SJSA1 (cell line): ENCODE measurements around the gene CD3D. TPM values are rescaled to one million over a fixed set of nuclear protein-coding genes. Genes with fewer than 3 reads are reported as not detected.
"Not testable (repeated sequence)": the region's sequence is repeated elsewhere in the genome, so short reads cannot be mapped to it uniquely, and the experiment has no call there.

Experiments used
- DNase-seq, 2 experiments: peaks; one replicate each; pipeline ENCODE4 v3.0.0-alpha.2; 2015 to 2020; ENCODE audit warnings: low spot score in 2 of 2, low read depth in 1 of 2
- H3K27ac ChIP-seq: fragments of 250-450 bp; sonication (Bioruptor Pico); 2 replicates; pipeline ENCODE4 v1.5.1; 2020; ENCODE audit warnings: mild to moderate bottlenecking, moderate library complexity
- H3K27me3 ChIP-seq: fragments of 250-450 bp; sonication (Bioruptor Pico); replicated peaks from 2 replicates; pipeline ENCODE4 v1.5.1; 2020; ENCODE audit warnings: mild to moderate bottlenecking, moderate library complexity
- H3K36me3 ChIP-seq: fragments of 250-450 bp; sonication (Bioruptor Pico); 2 replicates; pipeline ENCODE4 v1.5.1; 2020; ENCODE audit warnings: mild to moderate bottlenecking
- H3K4me1 ChIP-seq: fragments of 250-450 bp; sonication (Bioruptor Pico); replicated peaks from 2 replicates; pipeline ENCODE4 v1.6.1; 2021; ENCODE audit warnings: mild to moderate bottlenecking
- H3K4me3 ChIP-seq: fragments of 250-450 bp; sonication (Bioruptor Pico); 2 replicates; pipeline ENCODE4 v1.5.1; 2020; ENCODE audit warnings: mild to moderate bottlenecking
- H3K9me3 ChIP-seq: fragments of 250-450 bp; sonication (Bioruptor Pico); replicated peaks from 2 replicates; pipeline ENCODE4 v1.5.1; 2020; ENCODE audit warnings: mild to moderate bottlenecking
- total RNA-seq: library from RNA; depleted of rRNA; stranded (reverse); fragments of >200 nt; shearing (Covaris generic); gene quantifications from 2 replicates; pipeline ENCODE4 v1.2.3, GENCODE V29; 2014

The CD3D gene
- total RNA-seq, 1 experiment from 2014 or later, result not detected

DNA sequence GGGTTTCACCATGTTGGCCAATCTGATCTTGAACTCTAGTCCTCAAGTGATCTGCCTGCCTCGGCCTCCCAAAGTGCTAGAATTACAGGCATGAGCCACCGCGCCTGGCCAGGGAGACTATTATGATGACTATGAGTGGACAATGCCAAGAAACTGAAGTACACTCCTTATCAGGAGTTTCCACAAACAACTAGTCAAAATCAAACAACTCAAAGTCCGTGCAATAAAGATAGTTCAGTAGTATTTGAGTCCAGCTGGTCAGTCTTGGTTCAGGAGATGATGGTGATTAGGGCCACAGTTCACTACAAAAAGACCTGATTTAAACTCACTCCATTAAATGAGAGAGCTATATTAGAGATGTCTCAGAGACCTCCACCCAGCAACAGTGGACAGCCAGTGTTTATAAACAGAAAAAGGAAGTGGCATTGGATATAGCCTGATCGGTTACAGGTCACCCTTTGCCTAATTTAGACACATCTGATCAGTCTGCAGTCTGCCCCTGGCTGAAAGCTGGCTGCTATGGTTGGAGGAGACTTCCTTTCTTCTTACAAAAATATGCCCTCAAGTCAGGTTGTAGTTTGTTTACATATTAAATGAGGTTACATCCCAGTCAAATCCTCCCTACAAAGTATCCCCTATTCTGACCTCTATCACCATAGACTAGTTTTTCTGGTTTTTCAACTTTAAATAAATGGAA is 21.0 kb downstream of the CD3D start:
- H3K4me3 ChIP-seq, result no peak overlapping the region
- no peaks in the 10 kb centered on the region for H3K4me1 ChIP-seq
- no peaks in the 10 kb centered on the region for H3K27me3 ChIP-seq
- H3K36me3 ChIP-seq, result no peaks in the 10 kb centered on the region
- H3K9me3 ChIP-seq, result no peaks in the 10 kb centered on the region
- DNase-seq, result no peak
- no peak overlapping the region for H3K27ac ChIP-seq

DNA sequence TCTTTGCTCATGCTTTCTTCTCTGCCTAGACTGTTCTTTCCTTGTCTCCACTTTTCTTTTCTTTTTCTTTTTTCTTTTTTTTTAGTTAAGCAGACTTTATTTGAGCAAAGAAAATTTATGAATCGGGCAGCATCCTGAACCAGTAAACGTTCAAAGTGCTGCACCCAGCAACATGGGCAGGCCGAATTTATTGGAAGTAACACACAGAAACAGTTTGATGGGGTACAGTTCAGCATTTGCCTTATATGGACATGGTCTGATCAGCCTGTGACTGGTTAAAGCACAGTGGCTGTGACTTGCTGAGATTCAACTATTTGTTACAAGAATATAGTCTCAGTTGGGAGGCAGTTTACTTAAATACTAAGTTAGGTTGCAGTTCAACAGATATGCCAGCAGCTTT is 22.0 kb downstream of the CD3D start:
- no peaks in the 10 kb centered on the region for H3K36me3 ChIP-seq
- H3K27ac ChIP-seq, result no peak overlapping the region
- no peaks in the 10 kb centered on the region for H3K4me1 ChIP-seq
- H3K9me3 ChIP-seq, result no peaks in the 10 kb centered on the region
- no peaks in the 10 kb centered on the region for H3K27me3 ChIP-seq
- H3K4me3 ChIP-seq, result no peak overlapping the region
- no peak for DNase-seq

DNA sequence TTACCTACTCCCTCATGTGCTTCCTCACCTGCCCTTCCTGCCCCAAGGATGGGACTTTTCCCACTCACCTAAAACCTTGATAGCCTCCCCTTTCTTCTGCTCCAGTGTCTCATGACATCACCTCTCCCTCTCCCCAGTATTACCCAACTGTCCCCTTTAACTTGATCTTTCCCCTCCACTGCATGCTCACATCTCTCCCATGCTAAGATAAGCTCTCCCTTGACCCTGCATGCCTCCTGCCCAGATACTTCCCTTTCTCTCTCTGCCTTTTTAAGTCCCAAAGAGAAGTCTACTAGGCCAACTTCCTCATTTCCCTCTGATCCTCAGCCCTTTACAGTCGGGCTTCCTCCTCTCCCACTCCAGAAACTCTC is 23.2 kb downstream of the CD3D start:
- Histone ChIP-seq H3K4me3 (no peak overlapping the region), H3K4me1 (no peaks in the 10 kb centered on the region), H3K36me3 (no peaks in the 10 kb centered on the region), H3K27me3 (no peaks in the 10 kb centered on the region), H3K9me3 (no peaks in the 10 kb centered on the region), H3K27ac (no peak overlapping the region)
- DNase-seq, result no peak

DNA sequence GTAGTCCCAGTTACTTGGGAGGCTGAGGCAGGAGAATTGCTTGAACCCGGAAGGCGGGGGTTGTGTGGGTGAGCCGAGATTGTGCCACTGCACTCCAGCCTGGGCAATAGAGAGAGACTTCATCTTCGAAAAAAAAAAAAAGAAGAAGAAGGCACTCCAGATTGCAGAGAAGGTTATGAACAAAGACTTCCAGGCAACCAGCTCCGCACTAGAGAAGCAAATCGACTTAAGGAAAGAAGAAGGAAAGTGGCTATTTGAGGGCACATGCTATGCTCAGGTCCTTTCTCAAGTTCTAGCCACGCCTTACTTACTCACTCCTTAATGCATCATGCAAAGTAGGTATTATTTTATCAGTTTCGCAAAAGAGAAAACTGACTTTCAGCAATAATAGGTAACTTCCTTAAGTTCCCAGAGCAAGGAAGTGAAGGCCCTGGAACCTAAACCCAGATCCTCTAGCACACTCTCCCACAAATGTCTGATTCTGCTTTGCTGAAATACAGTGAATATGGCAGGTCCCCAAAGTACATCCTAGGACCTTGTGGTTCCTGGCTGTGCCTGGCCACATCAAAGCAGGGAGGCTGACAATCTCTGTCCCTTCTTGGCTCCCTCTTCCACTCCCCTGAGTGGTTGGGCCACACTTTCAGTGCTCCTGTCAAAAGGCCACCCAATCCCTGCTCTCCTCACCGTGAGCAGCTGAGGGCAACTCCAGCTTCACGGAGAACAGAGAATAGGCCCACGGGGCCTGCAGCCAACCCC is 23.7 kb downstream of the CD3D start:
- no peaks in the 10 kb centered on the region for H3K9me3 ChIP-seq
- no peak overlapping the region for H3K4me3 ChIP-seq
- no peak for DNase-seq
- no peaks in the 10 kb centered on the region for H3K27me3 ChIP-seq
- no peak overlapping the region for H3K27ac ChIP-seq
- H3K36me3 ChIP-seq, result no peaks in the 10 kb centered on the region
- H3K4me1 ChIP-seq, result no peaks in the 10 kb centered on the region

DNA sequence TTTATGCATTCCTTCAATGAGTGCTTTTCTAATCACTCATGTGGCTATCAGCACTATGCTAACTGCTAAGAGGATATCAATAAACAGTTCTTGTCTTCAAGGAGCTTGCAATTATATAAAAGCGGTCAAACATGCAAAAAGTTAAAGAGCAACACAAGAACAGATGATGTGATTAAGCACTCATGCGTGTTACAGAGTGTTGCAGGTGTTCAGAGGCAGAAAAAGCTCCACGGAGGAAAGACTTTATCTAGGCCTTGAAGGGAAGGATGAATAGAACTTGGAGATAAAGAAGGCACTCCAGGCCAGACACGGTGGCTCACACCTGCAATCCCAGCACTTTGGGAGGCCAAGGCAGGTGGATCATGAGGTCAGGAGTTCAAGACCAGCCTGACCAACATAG is 24.4 kb downstream of the CD3D start:
- Histone ChIP-seq H3K27ac (no peak overlapping the region), H3K36me3 (no peaks in the 10 kb centered on the region), H3K4me3 (no peak overlapping the region), H3K9me3 (no peaks in the 10 kb centered on the region), H3K27me3 (no peaks in the 10 kb centered on the region), H3K4me1 (no peaks in the 10 kb centered on the region)
- DNase-seq, result no peak

DNA sequence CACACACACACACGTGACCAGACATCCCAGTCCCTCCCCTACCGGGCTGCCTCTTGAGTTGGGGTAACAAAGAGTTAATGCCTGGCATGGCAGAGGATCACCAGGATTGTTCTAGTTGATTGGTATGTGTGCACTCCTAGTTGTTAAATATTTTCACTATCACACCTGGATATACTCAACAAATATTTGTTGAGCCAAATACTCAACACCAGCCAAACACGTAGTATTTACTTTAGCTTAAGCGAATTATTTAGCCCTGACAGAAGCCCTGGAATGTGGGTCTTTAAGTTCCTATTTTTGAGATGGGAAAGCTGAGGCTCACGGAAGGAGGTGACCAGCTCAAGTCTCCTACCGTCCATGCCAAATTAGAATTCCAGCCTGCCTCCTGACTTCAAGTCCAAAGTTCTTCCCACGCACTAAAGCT is 27.5 kb downstream of the CD3D start:
- no peak for DNase-seq
- Histone ChIP-seq H3K27ac (no peak overlapping the region), H3K9me3 (no peaks in the 10 kb centered on the region), H3K4me1 (no peaks in the 10 kb centered on the region), H3K36me3 (no peaks in the 10 kb centered on the region), H3K27me3 (no peaks in the 10 kb centered on the region), H3K4me3 (no peak overlapping the region)

DNA sequence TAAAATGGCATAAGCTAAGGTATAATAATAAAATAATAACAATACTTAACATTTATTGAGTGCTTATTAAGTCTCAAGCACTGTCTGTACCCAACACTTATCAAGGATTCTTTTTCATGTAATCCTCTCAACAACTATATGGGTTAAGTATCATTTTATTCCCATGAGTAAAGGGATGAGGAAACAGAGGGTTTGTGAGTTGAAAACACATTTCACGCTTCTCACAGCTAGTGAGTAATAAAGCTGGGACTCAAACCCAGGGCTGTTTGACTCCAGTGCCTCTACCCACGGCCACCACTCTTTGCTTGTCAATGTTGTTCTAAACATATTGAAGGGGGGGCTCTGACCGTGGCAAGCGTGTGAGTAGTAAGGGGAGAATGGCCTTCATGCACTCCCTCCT is 29.3 kb downstream of the CD3D start:
- Histone ChIP-seq H3K4me3 (no peak overlapping the region), H3K36me3 (no peaks in the 10 kb centered on the region), H3K27me3 (no peaks in the 10 kb centered on the region), H3K9me3 (no peaks in the 10 kb centered on the region), H3K4me1 (no peaks in the 10 kb centered on the region), H3K27ac (no peak overlapping the region)
- no peak for DNase-seq

DNA sequence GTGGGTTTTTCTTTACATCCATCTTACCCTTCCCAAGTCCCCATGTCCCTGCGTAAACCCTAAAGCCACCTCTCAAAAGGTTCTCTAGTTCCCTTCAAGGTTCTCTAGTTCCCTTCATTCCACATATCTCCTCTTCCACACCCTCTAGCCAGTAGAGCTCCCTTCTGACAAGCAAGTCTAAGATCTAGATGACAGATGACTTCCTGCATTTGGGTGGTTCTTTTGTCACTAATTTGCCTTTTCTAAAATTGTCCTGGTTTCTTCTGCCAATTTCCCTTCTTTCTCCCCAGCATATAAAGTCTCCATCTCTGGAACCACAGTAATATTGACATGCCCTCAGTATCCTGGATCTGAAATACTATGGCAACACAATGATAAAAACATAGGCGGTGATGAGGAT is 30.2 kb downstream of the CD3D start:
- H3K4me3 ChIP-seq, result no peak overlapping the region
- no peak for DNase-seq
- H3K27me3 ChIP-seq, result no peaks in the 10 kb centered on the region
- no peaks in the 10 kb centered on the region for H3K36me3 ChIP-seq
- no peak overlapping the region for H3K27ac ChIP-seq
- H3K4me1 ChIP-seq, result no peaks in the 10 kb centered on the region
- no peaks in the 10 kb centered on the region for H3K9me3 ChIP-seq

DNA sequence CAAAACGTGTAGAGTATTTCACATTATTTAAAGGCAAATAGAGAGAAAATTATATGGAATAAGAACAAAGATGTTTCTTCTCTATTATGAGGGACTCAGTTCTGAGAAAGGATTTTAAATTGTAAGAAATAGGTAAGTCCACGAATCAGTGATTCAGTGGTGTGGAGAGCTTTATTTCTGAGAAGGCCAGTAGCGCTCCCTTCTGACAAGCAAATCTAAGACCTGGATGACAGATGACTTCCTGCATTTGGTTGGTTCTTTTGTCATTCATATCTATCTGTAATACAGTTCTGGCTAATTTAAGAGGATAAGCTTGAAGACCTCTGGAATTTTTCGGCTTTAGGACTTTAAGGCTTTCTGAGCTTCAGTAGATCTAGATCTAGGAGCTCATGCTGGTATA is 31.0 kb downstream of the CD3D start:
- Histone ChIP-seq H3K4me1 (no peaks in the 10 kb centered on the region), H3K4me3 (no peak overlapping the region), H3K27ac (no peak overlapping the region), H3K9me3 (no peaks in the 10 kb centered on the region), H3K27me3 (no peaks in the 10 kb centered on the region), H3K36me3 (no peaks in the 10 kb centered on the region)
- no peak for DNase-seq

DNA sequence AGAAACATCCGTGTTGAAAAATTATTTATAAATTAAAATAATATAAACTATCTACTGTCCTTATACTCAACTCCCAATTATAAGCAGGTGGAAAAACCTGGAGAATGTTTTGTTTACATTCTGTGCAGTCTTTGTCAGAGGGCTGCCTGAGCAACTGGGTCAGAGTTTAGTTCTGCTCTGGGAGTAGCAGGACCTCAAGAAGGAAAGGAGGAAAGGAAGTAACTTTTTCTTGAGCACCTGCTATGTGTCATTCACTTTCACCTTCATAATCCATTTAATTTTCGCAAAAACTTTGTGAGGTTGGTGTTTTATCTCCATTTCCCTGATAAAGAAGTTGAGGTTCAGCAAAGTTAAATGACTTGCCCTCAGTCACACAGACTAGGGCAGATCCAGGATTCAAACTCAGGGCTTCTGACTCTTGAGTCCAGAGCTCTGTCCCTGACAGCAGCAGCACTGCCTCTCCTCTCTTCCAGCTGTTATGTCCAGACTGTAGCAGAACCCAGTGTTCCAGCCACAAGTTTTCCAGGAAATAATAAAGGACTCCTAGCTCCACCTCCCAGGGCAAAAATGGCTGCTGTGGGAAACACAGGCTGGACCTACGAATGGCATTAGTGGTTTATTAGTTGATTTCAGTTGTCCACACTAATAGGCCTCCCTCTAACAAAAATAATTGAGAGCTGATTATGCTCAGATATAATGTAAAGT is 31.6 kb downstream of the CD3D start:
- no peaks in the 10 kb centered on the region for H3K9me3 ChIP-seq
- no peak for DNase-seq
- no peaks in the 10 kb centered on the region for H3K4me1 ChIP-seq
- no peaks in the 10 kb centered on the region for H3K36me3 ChIP-seq
- H3K4me3 ChIP-seq, result no peak overlapping the region
- no peak overlapping the region for H3K27ac ChIP-seq
- H3K27me3 ChIP-seq, result no peaks in the 10 kb centered on the region

DNA sequence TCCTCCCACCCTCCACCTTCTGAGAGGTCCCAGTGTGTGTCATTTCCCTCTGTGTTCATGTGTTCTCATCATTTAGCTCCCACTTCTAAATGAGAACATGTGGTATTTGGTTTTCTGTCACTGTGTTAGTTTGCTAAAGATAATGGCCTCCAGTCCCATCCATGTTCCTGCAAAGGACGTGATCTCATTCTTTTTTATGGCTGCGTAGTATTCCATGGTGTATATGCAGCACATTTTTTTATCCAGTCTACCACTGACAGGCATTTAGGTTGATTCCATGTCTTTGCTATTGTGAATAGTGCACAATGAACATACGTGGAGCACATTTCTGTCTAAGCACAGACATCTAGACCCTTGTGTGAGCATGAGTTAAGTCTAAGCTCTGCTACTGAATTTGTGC is 32.2 kb downstream of the CD3D start:
- H3K4me1 ChIP-seq, result no peaks in the 10 kb centered on the region
- H3K27me3 ChIP-seq, result no peaks in the 10 kb centered on the region
- no peaks in the 10 kb centered on the region for H3K36me3 ChIP-seq
- H3K27ac ChIP-seq, result no peak overlapping the region
- no peak for DNase-seq
- no peak overlapping the region for H3K4me3 ChIP-seq
- H3K9me3 ChIP-seq, result no peaks in the 10 kb centered on the region

DNA sequence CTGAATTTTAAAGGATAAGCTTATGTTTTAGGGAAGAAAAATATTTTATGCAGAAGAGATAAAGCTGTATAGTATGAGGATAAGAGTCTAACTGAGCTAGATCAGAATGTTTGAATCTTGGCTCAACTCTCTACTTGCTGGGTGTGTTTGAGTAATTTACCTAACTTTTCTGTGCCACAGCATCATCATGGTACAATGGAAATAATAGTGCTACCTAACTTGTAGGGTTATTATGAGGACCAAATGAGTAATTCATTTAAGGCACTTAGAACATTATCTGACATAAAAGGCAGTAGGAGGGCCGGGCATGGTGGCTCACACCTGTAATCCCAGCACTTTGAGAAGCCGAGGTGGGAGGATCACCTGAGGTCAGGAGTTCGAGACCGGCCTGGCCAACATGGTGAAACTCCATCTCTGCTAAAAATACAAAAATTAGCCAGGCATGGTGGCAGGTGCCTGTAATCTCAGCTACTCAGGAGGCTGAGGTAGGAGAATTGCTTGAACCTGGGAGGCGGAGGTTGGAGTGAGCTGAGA is 33.4 kb downstream of the CD3D start:
- H3K27me3 ChIP-seq, H3K9me3 ChIP-seq, H3K36me3 ChIP-seq, H3K27ac ChIP-seq, H3K4me1 ChIP-seq, DNase-seq, H3K4me3 ChIP-seq: not testable (repeated sequence)

DNA sequence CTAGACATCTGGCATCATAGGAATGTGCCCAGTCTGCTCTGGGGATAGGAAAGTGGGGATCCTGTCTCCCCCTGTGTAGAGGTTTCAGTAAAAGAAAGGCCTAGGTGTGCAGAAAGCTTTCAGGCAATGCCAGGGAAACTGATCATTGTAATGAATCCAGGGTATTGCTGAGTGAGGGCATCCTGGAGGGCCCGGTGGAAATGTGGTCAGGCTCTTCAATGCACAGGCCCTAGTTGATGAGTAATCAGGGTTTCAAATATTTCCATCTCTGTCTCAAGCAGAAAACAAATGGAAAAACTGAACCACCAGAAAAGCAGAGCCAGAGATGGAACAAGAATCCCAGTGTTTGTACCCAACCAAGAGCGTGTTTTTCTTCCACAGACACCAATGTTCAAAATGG is 35.9 kb downstream of the CD3D start:
- H3K27me3 ChIP-seq, result no peaks in the 10 kb centered on the region
- no peak overlapping the region for H3K4me3 ChIP-seq
- no peaks in the 10 kb centered on the region for H3K4me1 ChIP-seq
- DNase-seq, result no peak
- H3K9me3 ChIP-seq, result no peaks in the 10 kb centered on the region
- no peak overlapping the region for H3K27ac ChIP-seq
- H3K36me3 ChIP-seq, result no peaks in the 10 kb centered on the region

DNA sequence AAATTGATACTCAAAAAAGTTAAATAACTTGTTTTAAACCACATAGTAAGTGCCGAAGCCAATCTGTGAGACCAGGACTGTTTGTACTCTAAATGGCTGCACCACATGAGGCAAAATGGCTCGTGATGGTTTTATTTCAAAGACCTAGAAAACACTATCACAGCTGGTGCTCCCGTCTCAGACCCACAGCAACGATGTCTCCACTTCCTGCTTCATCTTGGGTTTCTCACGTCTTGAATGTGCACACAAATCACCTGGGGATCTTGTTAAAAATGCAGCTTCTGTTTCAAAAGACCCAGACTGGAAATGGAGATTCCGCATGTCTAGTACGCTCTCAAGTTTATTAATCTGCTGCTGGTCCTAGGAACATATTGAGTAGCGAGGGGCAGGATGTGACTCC is 36.8 kb downstream of the CD3D start:
- Histone ChIP-seq H3K4me1 (no peaks in the 10 kb centered on the region), H3K27me3 (no peaks in the 10 kb centered on the region), H3K4me3 (no peak overlapping the region), H3K27ac (no peak overlapping the region), H3K9me3 (no peaks in the 10 kb centered on the region), H3K36me3 (no peaks in the 10 kb centered on the region)
- no peak for DNase-seq
